AG08395 (cell line): ENCODE data around the gene CHN1.

Experiments used
- DNase-seq: peaks from one replicate; pipeline ENCODE4 v3.0.0; 2012; ENCODE audit warnings: mixed read lengths, low spot score

The CHN1 gene

DNA sequence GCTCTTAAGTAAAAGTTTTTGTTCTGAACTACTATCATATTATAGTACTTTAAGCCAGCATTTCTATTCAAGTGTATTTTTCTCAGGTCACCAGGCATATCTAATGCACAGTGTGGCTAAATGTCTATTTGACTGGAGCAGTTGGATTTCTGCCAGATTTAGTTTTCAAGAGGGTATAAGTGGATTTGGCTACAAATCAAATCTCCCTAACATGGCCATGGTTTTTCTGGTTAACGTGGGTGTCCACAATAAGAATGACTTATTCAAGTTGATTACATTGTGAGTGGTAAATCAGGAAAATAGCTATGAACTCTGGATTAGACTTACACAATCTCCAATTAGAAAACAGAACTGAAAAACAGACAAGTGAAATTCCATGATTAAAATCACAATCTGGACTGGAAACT is 5.7 kb upstream of the CHN1 start:
- DNase-seq = no peak

DNA sequence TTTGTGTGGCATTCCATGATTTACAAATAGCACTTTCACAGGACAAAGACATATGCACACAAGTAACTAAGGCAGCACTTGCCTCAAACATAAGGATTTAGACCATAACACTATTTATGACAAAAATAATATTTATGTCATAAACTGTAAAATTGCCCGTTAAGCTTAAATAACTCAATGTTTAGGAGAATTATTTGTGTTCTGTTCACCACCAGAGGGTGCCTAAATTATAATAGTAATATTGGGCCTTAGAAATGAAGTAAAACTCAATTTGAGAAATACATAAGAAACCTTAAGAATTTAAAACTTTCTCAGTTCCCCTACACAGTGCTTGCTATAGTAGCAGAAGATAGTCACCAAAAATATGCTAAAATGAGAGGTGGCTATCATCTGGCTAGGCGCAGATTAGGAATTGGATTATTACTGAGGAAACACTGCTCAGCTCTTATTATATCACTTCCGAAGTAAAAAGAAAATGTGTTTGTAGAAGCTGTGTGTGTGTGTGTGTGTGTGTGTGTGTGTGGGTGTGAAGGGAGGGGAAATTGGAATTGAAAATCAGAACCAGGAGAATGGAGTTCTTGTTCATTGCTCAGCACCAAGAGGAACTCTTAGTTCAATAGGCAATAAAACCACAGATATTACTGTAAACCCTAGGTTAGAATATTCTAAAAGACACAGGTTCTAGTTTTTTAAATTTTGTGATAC is 4.9 kb upstream of the CHN1 start:
- DNase-seq = no peak

DNA sequence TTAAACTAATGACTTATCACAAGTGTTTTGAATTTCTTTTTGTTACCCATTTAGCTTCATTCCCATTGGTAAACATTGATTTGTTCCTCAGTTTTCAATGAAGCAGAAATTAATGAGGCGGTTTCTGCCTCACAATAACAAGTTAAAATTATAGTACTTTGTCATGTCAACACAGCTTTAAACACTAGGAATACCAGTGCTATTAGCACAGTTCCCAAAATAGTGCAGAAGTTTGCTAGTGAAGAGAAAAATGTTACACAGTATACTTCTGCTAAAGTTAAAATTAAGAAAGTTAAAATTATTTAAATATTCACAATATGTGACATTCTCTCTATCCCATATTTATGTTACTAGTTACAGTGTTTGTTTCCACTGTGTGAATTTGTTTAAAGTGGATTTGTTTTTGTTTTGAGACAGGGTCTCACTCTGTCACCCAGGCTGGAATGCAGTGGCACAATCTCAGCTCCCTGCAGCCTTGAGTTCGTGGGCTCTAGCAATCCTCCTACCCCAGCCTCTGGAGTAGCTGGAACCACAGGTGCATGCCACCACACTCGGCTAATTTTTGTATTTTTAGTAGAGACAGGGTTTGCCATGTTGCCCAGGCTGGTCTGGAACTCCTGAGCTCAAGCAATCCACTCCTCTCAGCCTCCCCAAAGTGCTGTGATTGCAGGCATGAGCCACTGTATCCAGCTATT is 3.8 kb upstream of the CHN1 start:
- no peak for DNase-seq

DNA sequence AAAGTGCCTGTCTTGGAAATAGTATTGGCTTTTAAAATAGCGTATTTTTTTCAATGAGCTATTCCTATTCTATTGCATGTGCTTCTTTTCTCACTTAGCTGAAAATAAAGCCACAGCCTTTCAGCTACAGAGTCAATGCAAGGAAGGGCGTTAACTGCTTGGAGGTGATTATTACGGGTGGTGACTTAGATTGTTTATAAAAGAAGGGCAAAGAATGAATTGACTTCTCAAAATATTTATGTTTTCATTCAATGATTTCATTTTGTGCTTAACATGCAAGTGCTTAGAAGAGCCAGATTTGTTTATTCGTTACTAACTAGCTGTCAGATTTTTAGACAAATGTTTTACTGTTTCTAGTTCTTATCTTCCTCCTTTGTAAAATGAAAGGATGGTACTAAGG is 2.8 kb upstream of the CHN1 start:
- DNase-seq = no peak

DNA sequence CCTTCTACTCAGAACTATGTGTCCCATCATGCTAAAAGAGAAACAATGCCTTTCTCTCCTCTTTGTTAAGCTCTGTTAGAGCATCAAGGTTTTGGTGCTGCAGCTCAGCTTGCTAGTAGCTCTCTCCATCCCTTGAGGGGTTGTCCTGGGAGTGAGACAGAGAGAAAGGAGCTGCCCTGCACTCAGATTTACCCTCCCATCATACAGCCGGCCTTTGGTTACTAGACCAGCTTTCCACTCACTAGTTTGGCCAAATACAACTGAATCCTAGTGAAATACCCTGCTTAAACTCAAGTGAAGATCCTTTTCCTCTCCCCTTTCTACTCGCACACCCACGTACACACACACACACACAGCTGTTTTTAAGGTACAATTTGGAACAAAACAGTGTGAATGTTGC is 2.3 kb upstream of the CHN1 start:
- DNase-seq = no peak

DNA sequence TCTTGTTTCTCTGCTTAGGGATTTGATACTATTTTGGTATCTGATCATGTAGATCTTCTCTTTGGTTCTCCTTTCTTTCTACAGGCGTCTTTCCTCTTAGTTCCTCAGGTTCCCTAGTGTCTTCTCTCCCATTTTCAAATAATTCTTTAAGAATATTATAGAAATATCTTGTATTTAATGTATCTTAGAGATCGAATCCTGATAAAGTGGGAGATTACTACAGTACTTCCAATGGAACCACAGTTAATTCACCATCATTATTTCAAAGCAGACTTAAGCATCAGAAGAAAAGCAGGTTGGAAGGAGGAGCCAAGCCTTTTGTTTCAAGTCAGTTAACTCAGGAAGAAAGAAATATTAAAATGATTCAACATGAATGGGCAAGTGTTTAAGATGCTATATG is 1.1 kb upstream of the CHN1 start:
- DNase-seq = no peak

DNA sequence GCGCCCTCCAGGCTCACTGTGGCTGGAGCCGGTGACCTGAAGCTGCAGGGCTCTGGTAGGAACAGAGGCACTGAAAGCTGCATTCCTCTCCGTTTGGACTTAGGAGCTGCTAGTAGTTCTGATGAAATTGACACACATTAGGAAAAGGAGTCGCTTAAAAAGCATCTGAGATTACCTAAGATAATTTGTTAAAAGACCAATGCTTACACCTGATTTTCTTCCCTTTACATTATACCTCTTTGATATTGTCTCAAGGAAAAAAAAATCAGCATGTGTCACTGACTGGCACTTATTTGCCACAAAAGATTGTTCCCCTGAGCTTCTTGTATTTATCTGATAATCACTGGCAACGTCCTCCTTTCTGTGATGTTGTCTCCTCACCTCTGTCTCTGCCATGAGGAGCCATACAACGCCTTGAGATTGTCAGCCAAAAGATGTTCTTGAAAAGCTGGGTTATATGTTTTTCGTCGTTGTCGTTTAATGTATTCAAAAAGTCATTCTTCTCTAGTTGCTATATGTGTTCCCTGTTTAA is 618 bp upstream of the CHN1 start:
- no peak for DNase-seq

DNA sequence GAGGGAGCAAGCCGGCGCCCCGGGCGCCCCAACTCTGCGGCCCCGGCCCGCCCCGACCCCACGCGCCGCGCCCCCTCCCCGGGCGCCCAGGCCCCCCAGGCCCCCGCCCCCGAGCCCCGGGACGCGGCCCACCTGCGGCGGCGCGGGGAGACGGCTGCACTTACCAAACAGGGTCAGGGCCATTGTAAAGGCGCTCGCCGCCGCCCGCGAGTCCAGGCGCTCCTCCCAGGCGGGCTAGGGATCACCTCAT is 526 bp downstream of the CHN1 start:
- DNase-seq = no peak

DNA sequence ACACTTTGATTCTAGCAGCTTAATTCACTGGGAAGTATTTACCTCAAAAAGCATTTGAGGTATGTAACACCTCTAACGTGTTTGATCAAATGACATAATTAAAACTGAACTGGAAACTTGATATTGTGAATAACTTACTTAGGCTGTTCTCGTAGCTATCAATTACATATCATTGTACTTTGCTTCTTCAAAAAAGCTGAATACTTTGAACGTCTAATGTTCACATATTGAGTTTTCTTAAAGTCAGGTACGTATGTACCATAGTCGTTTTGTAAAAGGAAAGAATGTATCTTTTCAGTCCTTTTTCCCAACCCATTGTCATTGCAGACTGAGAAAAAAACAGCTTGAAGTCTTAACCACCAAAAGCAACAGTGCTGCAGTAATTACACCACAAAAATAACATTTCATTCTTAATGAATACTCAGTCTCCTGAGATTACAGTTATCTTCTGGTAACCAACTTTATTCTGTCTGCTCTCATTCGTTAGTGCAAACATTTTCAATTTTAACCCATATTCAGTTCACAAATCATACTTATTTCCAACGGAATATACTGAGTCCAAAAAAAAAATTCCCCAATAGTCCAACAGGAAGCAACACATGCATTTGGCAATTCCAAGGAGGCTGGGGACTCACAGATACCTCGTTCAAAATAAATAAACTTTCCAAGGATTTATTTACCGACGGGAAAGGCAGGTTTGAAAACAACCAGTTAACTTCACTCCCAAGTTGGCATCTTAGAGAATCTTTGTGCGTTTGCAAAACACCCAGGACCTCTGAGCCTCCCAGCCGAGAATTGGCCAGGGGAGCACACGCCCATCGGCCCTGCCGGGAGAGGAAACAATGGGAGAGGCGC is 1.1 kb downstream of the CHN1 start:
- peak; percentile 13 for DNase-seq

DNA sequence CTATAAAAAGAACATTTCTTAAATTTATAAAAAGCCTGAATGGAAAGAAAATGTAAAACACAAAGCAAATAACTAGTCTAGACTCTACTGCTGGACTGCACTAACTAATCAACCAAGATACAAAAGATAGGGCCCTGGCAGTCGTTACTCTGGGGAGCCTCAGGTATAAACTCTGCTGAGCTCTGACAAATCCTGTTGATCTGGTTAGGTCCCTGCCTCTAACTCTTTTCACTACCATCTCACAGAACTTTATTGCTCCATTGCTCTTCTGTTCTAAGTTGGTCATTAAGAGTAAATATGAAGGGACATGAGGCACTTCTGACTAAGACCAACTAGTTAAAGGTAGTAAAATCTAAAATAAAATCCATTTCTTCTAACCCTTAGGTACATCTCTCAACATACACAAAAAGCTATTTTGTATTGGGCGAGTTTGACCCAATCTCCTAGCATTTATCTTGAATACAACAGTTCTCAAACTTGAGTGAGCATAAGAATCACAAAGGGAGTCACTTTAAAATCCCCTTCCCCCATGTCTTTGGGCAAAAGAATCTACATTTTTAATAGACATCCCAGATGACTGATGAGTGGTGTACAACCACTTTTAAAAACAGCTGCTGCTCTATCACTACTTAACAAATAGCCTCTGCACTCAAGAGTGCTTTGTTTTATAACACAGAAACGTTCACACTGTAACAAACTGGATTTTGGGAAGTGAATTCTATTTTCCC is 2.5 kb downstream of the CHN1 start:
- no peak for DNase-seq

DNA sequence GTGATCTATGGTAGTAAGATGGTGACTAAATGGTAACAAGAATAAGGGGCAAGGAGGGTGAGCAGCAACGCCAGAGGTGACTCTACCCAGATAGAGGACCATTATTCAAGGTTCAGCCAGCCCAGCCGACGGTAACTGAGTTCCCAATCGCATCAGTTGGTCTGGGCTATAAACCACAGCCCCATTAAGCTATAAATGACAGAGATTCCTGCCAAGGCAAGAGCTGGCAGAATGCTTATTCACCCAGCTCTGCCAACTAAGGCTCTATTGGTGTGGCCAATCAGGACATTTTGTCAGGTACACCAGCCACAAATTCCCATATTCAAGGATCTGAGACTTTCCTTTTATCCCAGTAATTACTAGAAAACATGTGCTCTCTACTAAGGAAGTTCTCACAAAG is 3.6 kb downstream of the CHN1 start:
- DNase-seq = no peak

DNA sequence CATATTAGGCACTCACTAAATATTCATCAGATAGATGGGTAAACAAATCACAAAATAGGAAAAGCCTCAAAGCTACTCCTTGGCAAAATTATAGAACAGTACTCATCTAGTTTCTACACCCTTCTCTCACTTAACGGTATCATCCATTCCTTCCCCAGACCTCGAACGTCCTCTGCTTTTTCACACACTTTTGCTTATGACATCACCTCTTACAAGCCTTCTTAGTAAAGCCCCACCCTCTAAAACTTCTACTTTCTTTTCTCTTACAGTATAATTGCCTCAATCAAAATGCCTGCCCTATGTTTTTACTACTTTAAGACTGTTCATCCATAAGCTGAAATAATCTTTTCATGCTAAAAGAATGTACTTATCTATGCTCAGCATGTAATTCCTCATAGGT is 8.1 kb downstream of the CHN1 start:
- DNase-seq = no peak

DNA sequence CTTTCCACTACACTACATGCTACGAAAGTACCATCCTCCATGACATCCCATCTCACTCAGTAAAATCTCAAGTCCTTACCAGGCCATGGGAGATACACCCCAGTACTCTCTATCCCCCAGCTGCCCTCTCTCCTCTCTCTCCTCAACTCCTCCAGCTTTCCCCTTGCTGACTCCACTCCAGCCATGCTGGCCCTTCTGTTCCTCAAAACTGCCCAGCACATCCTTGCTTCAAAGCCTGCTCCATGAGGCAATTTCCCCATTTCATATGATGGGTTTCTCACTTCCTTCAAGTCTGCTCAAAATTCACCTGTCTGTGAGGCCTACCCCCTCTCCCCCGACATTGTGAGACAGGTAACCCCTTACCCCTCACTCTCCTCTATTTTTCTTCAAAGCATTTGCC is 8.6 kb downstream of the CHN1 start:
- no peak for DNase-seq

DNA sequence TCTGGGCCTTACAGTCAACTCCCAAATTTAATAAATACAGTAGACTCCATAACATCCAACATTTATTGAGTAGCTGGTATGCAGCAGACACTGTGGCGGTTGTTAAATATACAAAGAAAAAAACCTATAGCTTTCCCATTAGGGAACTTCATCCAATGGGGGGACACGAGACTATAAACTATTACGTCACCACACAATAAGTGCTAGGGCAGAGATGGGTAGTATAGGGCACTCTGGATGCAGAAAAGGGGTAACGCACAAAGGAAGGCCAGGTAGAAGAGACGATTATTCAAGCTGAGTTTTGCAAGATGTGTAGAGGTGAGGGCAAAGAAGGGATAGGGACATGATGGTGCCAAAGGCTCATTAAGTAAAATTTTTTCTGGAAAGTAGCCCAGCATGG is 10.8 kb downstream of the CHN1 start:
- DNase-seq = no peak

DNA sequence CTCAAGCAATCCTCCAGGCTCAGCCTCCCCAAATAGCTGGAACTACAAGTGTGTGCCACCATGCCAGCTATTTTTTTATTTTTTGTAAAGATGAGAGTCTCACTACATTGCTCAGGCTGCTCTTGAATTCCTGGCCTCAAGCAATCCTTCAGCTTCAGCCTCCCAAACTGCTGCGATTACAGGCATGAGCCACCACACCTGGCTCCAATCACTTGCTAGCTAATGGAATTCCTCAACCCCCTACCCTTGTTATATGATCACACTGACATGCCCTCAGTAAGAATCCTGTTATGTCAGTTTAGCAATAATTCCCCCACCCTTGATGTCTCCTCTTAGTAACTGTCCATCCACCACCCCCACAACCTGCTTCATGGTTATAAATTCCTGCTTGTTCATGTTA is 12.3 kb downstream of the CHN1 start:
- no peak for DNase-seq

DNA sequence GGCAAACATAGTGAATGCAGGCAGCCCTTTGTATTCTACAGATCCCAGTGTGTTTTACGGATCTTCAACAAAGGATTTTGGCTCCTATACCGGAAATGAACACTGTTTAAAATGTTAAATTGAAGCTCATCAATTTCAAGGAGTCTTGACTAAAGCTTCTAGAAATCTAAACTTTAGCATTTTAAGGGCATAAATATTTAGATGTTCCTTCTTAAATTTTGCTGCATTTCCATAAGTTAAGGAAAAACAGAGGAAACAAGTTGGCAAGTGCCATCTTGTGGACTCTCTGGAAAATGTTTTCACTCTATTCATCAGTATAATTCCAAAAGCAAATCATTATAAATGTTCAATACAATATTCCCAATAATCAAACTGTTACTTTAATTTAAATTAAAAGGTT is 19.6 kb downstream of the CHN1 start:
- DNase-seq = peak; percentile 36

DNA sequence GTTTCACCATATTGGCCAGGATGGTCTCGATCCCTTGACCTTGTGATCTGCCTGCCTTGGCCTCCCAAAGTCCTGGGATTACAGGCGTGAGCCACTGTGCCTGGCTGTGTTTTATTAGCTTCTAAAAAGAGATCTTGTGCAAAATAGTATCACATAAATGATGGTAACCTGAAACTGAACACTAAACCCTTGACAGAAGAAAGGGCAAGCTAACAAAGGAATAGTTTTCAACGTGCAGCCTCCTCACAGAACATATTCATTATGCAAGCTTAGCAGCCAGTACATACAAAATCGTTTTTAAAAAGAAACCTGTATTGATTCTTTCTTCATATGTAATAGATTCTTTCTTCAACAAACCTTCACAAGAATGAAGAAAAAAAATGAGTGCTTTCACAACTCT is 20.6 kb downstream of the CHN1 start:
- DNase-seq = no peak

DNA sequence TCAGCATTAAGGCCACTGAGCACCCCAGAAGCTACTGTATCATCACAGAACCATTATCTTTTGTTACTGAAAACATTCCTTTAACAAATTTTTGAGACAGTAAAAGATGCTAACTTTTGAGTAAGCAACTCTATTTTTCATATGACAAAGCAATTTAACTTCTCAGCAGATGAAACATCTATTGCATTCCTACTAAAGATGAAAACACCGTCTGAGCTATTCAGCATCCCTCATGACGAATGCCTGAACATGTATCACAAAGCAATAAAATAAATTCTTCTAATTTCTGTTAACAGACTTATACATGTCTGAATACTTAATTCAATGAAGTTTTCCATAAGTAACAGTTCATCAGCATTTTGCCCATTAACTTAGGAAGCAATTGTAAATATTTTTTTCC is 23.9 kb downstream of the CHN1 start:
- DNase-seq = no peak

DNA sequence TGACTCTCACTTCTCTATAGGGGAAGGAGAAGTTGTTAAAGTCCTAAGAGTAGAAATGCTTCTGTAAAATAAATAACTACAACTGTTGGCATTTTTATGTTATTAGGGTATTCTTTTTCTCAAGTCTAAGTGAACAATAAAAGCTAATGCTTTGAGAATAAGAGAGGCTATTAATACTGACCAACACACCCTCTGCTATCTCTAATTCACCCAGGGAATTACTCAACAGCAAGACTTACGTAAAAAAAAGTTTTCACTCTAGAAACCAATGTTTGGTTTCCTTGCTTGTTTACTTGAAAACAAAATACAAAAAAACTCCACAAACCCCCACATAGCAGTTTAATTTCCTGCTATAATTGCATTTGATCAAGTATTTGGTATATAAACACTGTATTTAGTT is 25.2 kb downstream of the CHN1 start:
- DNase-seq = no peak

DNA sequence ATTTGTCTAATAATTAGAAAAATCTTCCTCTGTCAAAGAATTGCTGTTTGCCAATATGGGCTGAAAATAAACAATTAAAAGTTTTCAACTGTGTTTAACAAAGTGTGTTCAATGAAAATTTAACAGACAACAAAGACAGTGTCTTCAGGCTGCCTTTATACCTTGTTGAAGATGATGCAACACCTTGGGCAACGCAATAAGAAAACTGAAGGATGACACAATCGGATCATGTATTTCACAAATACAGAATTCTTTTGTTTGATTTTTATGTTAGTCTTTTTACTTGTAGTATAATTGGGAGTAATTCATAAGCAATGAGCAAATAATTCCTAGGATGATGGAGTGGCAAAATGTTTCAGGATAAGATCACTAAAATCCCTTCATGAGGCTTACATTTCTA is 27.8 kb downstream of the CHN1 start:
- DNase-seq = no peak

DNA sequence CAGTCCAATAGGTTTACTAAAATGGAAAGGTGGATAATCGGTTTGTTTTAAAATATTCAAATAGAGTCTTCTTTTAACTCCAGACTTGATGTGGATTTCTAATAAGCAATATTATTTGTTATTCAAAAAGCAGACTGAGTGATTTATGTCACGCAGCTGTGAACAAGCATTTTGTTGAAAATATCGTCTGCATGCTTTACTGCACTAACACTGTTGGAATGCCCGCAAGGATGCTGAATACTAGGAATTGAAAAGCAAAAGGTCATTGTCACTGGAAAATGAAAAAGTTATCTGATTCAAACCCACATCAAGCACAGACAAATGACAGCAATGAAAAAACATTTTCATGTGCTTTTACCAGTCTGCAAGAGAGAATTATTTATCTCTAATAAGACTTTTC is 31.1 kb downstream of the CHN1 start:
- no peak for DNase-seq

DNA sequence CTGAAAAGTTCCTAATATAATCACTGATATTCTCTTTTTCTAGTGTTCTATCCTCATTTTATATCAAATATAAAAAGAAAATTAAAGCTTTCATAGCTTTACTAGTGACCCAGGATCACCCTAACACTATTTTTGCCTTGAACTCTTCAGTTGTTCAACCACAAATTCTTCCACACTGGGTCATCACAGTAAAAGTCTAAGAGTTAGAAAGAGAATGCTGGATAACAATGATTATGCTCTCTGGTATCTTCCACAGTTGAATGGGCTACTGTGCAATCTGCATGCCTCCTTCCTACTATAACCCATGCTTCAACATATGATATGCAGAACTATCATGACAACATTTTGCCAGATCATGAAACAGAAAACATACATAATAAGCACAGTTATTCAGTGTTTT is 32.3 kb downstream of the CHN1 start:
- peak; percentile 67 for DNase-seq
